Measurements from ENCODE around the gene ETV1.
"Not testable (repeated sequence)": the region's sequence is repeated elsewhere in the genome, so short reads cannot be mapped to it uniquely, and the experiment has no call there.

Gene ETV1

DNA sequence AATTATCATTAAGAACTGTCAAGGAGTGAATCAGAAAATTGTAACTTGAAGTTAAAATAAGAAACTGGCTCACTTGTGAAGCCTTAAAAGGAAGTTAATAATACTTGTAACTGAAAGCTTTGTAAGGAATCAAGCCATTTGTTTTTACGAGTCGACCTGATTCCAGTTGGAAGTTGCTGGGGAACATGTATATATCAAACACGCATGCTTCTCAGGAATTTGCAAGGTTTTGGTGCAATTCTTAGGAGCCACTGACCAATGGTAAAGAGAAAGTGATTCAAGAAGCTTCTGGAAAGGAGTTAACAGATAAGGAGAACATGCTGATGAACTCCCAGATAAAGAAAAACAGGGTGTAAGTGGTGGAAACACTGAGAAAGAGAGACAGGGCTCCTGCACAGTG is 56.4 kb downstream of the ETV1 start:
- Histone ChIP-seq H3K9me3 (no peaks in the 10 kb centered on the region), H3K36me3 (no peaks in the 10 kb centered on the region), H3K27ac (no peak overlapping the region), H3K27me3 (no peaks in the 10 kb centered on the region), H3K4me1 (ENCODE audit: control insufficient read depth in 1 of 2, insufficient read depth in 1 of 2, low read depth in 1 of 2, low read length in 1 of 2) (no peaks in the 10 kb centered on the region), H3K4me3 (ENCODE audit: low read depth in 1 of 2, low read length in 1 of 2) (no peak overlapping the region)
- TF ChIP-seq, protein P1, sequence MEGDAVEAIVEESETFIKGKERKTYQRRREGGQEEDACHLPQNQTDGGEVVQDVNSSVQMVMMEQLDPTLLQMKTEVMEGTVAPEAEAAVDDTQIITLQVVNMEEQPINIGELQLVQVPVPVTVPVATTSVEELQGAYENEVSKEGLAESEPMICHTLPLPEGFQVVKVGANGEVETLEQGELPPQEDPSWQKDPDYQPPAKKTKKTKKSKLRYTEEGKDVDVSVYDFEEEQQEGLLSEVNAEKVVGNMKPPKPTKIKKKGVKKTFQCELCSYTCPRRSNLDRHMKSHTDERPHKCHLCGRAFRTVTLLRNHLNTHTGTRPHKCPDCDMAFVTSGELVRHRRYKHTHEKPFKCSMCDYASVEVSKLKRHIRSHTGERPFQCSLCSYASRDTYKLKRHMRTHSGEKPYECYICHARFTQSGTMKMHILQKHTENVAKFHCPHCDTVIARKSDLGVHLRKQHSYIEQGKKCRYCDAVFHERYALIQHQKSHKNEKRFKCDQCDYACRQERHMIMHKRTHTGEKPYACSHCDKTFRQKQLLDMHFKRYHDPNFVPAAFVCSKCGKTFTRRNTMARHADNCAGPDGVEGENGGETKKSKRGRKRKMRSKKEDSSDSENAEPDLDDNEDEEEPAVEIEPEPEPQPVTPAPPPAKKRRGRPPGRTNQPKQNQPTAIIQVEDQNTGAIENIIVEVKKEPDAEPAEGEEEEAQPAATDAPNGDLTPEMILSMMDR (IDR thresholded peaks at IDR 0.05), result no peak

DNA sequence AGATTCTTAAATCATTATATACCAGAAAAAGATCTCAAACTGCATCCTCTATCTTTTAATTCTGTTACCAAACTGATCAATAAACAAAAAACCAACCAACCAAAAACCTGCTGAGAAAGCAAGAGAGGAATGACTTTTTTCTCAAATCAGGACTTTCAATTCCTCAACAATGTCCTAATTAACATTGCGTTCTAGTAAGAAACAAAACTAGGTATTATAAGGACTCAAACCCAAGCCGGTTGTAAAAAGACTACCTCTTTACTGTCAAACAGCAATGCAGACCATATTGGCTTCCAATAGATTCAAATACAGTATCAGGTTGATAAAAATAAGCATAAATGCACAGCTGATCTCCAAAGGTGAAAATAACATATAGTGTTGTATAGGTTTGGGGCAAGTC is 57.3 kb downstream of the ETV1 start:
- no peak overlapping the region for H3K27ac ChIP-seq
- H3K4me1 ChIP-seq (ENCODE audit: control insufficient read depth in 1 of 2, insufficient read depth in 1 of 2, low read depth in 1 of 2, low read length in 1 of 2), result no peaks in the 10 kb centered on the region
- H3K4me3 ChIP-seq (ENCODE audit: low read depth in 1 of 2, low read length in 1 of 2), result no peak overlapping the region
- no peaks in the 10 kb centered on the region for H3K36me3 ChIP-seq
- TF ChIP-seq, protein P1 (IDR thresholded peaks at IDR 0.05), result no peak
- no peaks in the 10 kb centered on the region for H3K9me3 ChIP-seq
- no peaks in the 10 kb centered on the region for H3K27me3 ChIP-seq

DNA sequence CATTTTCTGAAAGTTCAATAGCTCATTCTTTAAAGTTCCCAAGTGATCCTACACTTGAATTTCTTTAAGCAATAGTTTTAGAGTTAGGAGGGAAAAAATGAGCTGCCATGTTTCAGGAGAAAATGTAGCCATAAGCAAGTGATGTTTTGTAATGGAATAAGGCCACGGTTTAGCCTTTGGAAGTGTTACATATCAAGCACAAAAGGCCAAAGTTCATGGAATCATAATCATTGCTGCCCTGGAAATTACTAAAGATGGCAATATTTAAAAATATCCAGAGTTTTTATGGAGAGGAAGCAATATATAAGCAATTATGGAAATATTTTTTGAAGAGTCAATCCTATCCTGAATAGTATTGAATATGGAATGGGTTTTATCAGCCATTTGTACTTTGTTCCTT is 68.4 kb downstream of the ETV1 start:
- Histone ChIP-seq H3K4me3 (ENCODE audit: low read depth in 1 of 2, low read length in 1 of 2) (no peak overlapping the region), H3K27me3 (no peaks in the 10 kb centered on the region), H3K9me3 (no peaks in the 10 kb centered on the region), H3K4me1 (ENCODE audit: control insufficient read depth in 1 of 2, insufficient read depth in 1 of 2, low read depth in 1 of 2, low read length in 1 of 2) (no peaks in the 10 kb centered on the region), H3K27ac (no peak overlapping the region), H3K36me3 (no peaks in the 10 kb centered on the region)
- TF ChIP-seq, protein P1 (IDR thresholded peaks at IDR 0.05), result no peak

DNA sequence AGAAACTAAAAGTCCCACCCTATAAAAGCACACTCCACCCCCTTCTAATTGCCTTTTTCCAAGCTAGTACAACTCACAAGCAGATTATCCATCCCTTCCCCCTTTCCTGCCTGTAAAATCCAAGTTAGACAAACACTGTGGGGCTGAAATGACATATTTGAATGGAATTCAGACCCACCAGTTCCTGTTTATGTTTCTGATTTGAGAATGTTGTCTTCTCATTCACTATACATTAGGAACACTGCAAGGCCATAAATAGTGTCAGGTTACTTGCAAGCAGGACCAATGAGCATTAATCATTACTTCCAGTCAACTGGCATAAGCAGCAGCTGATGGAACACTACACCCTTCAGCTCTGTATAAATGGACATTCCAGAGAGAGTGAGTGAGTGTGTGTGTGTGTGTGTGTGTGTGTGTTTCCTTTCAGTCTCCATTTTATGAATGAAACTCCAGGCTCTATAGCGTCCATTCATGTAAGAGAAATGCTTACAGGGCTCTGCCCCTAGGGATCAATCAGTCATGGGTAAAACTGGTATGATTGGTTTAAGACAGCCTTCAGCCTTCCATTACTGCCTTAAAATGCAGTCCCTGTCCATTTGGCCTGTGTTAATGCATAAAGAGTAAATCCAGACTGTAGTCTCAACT is 69.3 kb downstream of the ETV1 start:
- no peak overlapping the region for H3K4me3 ChIP-seq (ENCODE audit: low read depth in 1 of 2, low read length in 1 of 2)
- TF ChIP-seq, protein P1 (IDR thresholded peaks at IDR 0.05), result no peak
- no peaks in the 10 kb centered on the region for H3K27me3 ChIP-seq
- H3K4me1 ChIP-seq (ENCODE audit: control insufficient read depth in 1 of 2, insufficient read depth in 1 of 2, low read depth in 1 of 2, low read length in 1 of 2), result no peaks in the 10 kb centered on the region
- H3K27ac ChIP-seq, result no peak overlapping the region
- no peaks in the 10 kb centered on the region for H3K9me3 ChIP-seq
- no peaks in the 10 kb centered on the region for H3K36me3 ChIP-seq

DNA sequence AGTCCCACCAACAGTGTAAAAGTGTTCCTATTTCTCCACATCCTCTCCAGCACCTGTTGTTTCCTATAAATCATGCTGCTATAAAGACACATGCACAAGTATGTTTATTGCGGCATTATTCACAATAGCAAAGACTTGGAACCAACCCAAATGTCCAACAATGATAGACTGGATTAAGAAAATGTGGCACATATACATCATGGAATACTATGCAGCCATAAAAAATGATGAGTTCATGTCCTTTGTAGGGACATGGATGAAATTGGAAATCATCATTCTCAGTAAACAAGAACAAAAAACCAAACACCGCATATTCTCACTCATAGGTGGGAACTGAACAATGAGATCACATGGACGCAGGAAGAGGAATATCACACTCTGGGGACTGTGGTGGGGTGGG is 71.1 kb downstream of the ETV1 start:
- H3K27me3 ChIP-seq; H3K27ac ChIP-seq; H3K9me3 ChIP-seq; H3K4me1 ChIP-seq (ENCODE audit: control insufficient read depth in 1 of 2, insufficient read depth in 1 of 2, low read depth in 1 of 2, low read length in 1 of 2); H3K36me3 ChIP-seq; H3K4me3 ChIP-seq (ENCODE audit: low read depth in 1 of 2, low read length in 1 of 2): not testable (repeated sequence)

DNA sequence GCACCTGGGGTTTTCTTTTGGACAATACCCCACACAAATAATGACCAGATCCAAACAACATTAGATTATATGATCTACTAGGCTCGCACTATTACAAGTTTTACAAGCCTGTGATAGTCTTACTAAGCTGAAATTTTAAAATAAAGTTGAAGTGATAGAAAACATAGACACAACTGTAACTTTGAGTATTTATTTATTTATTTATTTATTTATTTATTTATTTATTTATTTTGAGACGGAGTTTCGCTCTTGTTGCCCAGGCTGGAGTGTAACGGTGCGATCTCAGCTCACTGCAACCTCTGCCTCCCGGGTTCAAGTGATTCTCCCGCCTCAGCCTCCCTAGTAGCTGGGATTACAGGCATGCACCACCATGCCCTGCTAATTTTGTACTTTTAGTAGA is 72.4 kb downstream of the ETV1 start:
- H3K4me3 ChIP-seq (ENCODE audit: low read depth in 1 of 2, low read length in 1 of 2), result not testable (repeated sequence)

DNA sequence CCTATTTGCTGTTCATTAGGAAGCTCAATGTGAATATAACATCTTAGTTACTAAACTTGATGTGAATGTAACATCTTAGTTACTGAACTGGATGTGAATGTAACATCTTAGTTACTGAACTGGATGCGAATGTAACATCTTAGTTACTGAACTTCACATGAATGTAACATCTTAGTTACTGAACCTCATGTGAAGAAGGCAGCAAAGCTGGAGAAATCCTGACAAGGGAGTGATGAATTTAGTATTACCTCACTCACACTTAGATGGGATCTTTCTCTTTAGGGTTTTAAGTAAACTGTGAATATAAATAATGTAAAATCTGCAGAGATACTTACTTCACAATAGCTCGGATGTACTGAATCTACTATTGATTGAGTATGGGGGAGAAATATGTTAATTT is 73.6 kb downstream of the ETV1 start:
- Histone ChIP-seq H3K27me3 (peaks cover 18% of the 10 kb centered on the region), H3K9me3 (no peaks in the 10 kb centered on the region), H3K27ac (no peak overlapping the region), H3K4me3 (ENCODE audit: low read depth in 1 of 2, low read length in 1 of 2) (no peak overlapping the region), H3K4me1 (ENCODE audit: control insufficient read depth in 1 of 2, insufficient read depth in 1 of 2, low read depth in 1 of 2, low read length in 1 of 2) (peaks cover 5 to 8% of the 10 kb centered on the region in 2 experiments), H3K36me3 (no peaks in the 10 kb centered on the region)
- TF ChIP-seq, protein P1 (IDR thresholded peaks at IDR 0.05), result no peak

More for the DNA sequence above, 72.4 kb downstream of the ETV1 start:
- H3K9me3 ChIP-seq; H3K4me1 ChIP-seq (ENCODE audit: control insufficient read depth in 1 of 2, insufficient read depth in 1 of 2, low read depth in 1 of 2, low read length in 1 of 2); H3K27ac ChIP-seq; H3K36me3 ChIP-seq; H3K27me3 ChIP-seq: not testable (repeated sequence)
